GM18517 (cell line): Measurements from ENCODE around the gene TTC9C.
"Not testable (repeated sequence)": the region's sequence is repeated elsewhere in the genome, so short reads cannot be mapped to it uniquely, and the experiment has no call there.

Experiments used
- ATAC-seq: cut with Tn5 transposase; IDR thresholded peaks from one replicate; pipeline ENCODE4 v1.9.1; 2021; ENCODE audit warnings: mild to moderate bottlenecking, moderate library complexity; ENCODE audit not compliant: unreplicated experiment

The TTC9C gene, protein sequence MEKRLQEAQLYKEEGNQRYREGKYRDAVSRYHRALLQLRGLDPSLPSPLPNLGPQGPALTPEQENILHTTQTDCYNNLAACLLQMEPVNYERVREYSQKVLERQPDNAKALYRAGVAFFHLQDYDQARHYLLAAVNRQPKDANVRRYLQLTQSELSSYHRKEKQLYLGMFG

DNA sequence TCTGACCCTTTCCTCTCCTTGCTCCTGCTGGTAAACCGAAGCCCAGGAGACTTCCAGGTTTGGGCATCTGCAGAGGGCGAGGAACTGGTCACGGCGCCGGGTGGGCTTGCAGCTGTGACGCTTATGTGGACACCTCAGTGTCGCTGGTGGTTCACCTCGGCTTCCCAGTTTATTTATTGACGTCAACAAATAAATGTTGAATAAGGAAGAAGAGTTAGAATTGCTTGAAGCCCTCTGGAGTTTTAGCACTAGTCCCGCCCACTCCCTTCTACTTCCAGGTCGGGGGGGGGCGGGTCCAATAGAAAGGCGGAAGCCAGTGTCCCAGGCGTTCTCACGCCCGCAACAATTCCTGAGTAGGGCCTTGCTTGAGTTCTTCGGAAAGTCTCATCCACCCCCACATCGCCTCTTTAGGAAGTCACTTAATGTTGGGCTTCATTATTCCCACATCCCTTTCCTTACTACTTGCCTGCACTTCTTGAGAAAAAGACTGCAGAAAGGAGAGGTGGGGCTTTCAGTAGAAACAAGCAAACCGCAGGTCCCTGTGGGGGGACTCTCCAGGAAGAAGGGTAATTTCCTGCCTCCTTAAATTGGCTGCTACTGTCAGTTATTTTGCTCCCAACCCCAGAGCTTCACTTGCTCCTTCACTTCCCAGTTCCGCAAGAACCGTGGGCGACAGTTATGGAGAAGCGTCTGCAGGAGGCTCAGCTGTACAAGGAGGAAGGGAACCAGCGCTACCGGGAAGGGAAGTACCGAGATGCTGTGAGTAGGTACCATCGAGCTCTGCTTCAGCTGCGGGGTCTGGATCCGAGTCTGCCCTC lies at the start of gene TTC9C:
TSS of gene TTC9C (plus strand) at position 316 of the 818 bp plus-strand sequence. CDS start at position 679, 363 bp downstream.
- ATAC-seq, result peak; percentile 9

DNA sequence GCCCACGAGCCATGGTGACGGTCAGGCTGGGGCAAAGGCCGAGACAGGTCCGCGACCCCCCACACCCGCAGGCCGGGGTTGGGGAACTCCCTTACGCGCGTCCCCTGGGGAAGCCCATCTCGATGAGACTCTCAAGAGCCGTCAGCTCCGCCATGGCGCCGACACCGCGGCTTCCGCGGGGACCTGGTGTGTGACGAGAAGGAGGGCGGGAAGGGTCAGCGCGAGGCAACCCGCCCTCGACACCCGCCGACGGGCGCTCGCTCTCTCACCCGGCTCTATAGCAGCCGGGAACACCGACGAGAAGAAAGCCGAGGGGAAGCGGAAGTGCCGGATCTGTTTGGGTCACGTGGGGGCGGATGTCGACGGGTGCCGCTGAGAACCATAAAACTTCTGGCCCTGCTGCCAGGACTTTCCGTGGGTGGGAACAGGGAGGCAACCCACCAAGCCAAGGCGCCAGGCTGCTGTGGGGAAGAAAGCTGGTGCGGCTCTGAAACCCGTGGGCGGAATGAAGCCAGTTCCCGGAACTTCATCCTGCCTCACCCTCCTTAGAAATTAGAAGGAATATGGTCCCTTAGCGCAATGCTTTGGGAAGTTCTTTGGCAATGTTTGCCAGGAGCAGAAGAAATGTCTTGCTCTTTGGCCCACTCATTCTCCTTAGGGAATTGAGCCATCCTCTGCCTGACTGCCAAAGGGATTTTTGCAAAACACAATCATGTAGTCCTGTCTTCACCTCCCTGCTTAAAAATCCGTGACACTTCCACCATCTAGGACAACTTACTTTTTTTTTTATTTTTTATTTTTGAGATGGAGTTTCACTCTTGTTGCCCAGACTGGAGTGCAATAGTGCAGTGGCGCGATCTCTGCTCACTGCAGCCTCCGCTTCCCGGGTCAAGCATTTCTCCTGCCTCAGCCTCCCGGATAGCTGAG lies 49.3 kb upstream of the TTC9C start, which contains the start of gene UBXN1:
TSS of gene UBXN1 (minus strand) at position 304 of the 927 bp plus-strand sequence. CDS start at position 154, 150 bp downstream.
- no peak for ATAC-seq

DNA sequence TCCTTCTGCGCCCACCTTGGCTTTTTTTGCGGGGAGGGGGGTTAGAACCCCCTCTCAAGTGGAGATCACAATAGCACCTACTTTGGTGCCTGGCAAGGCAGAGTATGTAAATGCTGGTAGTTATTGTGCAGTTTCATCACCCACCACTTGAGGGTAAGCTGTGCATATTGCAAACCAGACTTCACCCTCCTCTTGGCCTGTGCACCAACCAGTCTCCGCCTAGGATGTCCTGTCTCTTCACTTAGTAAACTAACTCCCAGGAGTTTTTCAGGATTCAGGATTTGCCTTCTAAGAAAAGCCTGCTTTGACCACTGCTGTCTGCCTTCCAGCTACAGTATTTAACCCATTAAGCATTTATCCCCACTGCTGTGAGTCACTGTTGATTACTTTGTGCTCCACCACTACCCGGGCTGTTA lies 47.5 kb upstream of the TTC9C start:
- ATAC-seq, result peak; percentile 47

DNA sequence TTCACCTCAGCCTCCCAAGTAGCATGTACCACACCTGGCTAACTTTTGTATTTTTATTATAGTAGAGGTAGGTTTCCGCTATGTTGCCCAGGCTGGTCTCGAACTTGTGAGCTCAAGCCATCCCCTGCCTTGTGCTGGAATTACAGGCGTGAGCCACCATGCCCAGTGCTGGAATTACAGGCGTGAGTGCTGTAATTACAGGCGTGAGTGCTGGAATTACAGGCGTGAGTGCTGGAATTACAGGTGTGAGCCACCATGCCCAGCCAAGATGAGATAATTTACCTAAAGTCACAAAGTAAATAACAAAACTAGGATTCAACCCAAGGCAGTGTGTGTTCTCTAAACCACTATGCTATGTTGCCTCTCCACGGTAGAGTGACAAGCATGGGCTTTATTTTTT lies 45.8 kb upstream of the TTC9C start:
- ATAC-seq, result no peak

DNA sequence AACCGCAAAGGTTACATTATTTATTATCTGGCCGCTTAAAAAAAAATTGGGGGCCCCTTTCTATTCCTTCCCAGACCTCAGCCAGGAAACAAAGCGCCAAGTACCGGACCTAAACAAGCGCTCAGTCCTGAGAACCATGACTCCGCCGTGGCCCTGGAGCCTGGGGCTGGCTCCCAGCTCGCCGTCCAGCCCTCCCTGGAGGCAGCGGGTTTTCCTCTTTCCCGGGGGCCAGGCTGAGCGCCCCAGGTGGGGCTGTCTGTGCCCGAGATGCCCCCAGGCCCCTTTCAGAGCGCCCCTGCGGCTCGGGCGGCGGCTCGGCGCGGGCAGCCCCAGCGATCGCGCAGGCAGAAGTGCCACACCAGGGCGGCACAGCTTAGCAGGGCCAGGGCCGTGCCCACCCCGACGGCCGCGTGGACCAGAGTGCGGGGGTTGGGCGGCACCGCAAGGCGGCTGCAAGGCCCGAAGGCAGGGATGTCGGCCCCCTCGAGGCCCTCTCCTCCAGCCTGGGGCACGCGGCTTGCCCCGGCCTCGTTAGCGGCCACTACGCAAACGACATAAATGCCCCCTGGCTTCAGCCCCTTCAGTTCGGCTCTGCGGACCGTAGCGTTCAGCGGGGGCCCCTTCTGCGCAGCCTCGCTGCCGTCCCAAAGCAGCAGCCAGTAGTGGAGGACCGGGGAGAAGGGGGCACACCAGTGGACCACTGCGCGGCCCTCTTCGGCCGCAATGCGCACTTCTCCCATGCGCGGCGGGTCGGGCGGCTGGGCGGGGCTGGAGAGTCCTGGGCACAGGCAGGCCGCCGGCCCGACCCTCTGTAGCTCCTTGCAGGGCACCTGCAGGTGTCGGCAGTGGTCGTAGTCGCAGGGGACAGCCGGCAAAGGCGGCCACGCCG lies 40.5 kb upstream of the TTC9C start:
- no peak for ATAC-seq

DNA sequence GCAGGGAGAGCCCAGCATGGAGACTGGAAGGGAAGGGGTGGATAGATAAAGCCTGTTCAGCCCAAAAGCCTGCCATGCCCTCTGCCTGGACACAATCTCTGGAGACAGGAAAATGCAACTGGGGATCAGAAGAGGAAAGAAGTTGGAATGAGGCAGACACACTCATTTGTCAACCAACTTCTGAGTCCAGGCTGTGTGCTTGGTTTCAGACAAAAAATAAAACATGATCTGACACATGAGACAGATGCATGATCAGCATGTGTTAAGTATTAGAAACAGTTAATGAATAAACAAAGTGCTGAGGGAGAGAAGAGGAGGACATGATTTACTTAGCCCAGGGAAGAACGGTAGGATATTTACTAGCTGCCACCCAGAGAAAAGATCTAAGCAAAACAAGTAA lies 39.8 kb upstream of the TTC9C start:
- ATAC-seq, result no peak

DNA sequence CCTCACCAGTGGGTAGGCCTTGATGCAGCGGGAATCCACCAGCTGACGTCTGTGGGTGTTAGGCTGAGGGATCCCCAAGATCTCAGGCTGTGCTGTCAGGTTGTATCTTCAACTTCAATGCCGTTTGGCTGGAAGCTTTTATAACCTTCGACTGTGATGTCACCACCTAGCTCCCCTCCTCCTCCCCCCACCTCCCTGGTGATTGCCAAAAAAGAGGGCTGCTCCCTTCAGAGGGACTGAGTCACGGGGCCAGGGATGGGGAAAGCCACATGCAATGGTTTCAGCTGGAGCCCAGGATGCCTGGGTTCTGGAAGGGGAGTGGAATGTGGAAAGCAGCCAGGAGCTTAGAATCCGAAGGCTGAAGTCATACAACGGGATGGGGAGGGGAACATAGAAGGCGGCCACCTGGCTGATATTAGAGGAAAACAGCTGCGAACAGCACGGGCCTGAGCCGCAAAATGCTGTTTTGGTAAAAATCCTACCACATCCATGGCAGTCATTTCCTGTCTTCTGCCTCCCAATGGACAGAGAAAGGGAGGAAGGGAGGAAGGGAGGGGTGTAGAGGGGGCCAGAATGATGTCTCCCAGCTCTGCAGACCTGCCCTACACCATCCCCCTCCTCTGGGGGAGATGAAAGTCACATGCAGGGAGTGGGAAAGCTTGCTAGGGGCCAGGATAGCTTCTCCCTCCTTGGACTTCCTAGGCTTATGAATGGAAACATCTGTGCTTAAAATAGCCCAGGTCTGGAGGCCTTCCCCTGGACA lies 38.7 kb upstream of the TTC9C start, which contains the start of gene LRRN4CL:
TSS of gene LRRN4CL (minus strand) at position 110 of the 763 bp plus-strand sequence. CDS start 1,022 bp downstream, outside the sequence.
- ATAC-seq, result no peak

DNA sequence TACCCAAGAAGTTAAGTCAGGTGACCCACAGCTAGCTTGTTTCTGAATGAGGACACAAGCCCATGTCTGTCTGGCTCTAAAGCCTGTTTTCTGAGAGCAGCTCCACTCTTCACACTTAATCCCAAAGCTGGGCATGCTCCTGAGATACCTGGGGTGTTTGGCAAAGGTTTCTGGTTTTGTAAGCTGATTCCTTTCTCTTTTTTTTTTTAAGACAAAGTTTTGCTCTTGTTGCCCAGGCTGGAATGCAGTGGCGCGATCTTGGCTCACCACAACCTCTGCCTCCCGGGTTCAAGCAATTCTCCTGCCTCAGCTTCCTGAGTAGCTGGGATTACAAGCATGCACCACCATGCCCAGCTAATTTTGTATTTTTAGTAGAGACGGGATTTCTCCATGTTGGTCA lies 34.7 kb upstream of the TTC9C start:
- ATAC-seq, result not testable (repeated sequence)

DNA sequence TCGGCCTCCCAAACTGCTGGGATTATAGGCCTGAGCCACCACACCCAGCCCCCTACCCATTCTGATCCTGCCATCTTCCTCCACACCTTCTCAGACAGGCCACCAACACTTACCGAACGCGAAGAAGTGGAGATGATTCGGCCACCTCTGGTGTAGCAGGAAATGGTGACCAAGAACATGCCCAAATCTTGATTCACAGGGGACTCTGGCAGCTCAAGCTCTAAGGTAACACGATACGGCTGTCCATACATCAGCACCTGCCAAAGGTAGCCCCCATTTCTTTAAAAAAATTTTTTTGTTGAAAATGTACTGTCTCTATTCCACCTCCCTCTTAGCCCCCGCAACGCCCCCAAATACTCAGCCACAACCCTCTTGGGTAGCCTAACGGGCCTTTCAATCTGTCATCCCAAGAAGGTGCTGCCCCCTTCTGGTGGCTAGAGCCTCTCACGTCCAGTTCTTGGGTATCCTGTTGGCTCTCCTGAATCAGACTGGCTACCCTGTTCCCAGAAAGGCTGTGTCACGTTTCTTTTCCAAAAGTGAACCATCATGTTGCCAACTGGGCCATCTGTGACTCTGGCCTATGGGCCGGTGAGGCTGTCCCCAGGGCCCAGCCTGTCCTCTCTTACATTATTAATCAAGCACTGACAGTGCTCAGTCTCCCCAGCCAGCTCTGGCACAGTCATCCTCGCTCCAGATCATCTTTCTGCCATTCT lies 33.7 kb upstream of the TTC9C start:
- ATAC-seq, result no peak

DNA sequence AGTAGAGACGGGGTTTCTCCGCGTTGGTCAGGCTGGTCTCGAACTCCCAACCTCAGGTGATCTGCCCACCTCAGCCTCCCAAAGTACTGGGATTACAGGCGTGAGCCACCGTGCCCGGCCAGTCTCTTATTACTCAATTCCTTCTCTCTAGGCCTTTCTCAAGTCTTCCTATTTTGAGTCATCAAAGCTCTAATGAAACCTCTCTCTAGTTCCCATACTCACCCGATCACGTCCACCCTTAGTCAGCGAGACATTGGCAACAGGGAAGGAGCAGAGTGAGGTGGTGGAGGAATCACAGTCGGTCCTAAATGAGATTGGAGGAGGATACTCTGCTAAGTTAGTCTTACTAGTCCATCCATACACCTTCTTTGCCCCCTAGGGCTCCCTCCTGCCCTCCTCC lies 26.0 kb upstream of the TTC9C start:
- no peak for ATAC-seq

DNA sequence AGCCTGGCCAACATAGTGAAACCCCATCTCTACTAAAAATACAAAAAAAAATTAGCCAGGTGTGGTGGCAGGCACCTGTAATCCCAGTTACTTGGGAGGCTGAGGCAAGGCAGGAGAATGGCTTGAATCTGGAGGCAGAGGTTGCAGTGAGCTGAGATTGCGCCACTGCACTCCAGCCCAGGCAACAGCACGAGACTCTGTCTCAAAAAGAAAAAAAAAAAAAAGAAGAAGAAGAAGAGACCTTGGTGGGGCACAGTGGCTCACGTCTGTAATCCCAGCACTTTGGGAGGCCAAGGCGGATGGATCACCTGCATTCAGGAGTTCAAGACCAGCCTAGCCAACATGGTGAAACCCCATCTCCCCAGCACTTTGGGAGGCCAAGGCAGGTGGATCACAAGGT lies 24.4 kb upstream of the TTC9C start:
- ATAC-seq, result not testable (repeated sequence)

DNA sequence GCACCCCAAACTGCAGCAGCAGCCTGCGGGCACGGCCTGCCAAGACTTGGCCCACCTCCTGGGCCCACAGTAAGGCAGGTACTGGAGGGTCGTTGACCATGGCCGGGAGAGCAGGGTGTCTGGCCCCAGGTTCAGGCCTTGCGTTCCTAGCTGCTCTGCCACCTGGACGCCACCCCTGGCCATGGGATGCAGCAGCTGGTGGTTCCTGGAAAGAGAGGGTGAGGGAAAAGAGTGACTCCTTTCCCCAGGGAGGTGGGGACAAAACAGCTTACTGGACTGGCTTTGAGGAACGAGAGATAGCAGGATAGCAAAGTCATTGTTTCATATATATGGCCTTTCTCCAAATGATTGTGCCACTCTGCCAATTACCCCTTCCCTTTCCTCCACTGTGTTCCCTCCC lies 22.9 kb upstream of the TTC9C start:
- ATAC-seq, result no peak

DNA sequence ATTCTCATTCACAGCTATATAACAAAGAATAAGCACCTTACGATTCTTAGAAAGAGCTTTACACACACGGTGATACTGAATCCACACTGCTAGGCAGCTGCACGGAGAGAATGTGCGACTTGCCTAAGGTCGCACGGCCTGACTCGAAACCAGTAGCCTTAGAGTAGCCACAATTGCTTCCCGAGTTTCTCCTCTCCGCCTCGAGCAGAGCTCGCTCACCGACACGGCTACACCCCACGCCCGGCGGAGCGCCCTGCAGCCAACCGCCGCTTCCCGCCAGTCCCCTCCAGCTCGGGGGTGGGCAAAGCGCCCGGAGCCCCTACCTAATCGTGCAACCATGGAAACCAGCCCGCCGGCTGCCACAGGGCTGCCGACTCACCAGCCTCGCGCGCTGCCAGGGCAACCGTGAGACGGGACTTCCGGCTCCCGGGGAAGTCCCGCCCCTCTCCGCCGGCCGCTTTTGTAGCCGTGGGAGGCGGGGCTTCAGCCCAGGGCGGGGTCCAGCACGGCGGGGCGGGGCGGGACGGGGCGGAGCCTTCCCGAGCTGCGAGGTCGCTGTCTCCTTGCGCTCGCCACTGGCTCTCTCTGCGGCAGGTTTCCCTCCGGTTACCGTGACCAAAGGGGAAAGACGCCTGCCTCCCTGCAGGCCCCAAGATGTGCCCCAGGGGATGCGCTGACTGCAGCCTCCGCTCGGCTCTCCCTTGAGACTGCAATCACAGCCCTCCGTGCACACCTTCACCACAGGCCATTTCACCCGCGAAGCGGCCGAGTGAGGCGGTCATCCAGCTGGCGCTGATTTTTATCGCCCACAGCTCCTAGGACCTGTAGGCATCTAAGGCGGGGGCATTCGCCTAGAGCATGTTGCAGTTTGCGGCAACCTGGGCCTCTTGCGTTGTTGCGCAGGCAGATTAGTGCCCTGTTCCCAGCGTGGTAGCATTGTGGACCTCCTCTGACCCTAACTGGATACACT lies 22.1 kb upstream of the TTC9C start:
- ATAC-seq, result peak; percentile 34

DNA sequence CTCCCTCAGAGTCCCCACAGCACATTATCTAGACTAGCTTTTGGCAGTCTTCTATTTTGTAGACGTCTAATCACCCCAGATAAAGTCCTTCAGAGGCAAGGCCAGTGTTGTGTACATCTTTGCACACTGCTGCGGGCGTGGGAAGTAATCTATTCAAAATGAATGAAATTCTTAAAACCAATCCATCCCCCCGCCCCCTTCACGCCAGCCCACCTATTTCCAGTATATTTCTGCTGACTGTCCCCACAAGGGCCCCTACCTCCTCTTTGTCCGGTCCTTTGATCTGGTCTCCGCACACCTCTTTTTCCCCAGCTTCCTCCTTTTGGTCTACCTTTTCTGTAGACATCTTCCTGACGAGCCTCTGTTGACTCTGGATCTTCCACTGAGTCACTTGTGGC lies 21.4 kb upstream of the TTC9C start:
- ATAC-seq, result no peak

DNA sequence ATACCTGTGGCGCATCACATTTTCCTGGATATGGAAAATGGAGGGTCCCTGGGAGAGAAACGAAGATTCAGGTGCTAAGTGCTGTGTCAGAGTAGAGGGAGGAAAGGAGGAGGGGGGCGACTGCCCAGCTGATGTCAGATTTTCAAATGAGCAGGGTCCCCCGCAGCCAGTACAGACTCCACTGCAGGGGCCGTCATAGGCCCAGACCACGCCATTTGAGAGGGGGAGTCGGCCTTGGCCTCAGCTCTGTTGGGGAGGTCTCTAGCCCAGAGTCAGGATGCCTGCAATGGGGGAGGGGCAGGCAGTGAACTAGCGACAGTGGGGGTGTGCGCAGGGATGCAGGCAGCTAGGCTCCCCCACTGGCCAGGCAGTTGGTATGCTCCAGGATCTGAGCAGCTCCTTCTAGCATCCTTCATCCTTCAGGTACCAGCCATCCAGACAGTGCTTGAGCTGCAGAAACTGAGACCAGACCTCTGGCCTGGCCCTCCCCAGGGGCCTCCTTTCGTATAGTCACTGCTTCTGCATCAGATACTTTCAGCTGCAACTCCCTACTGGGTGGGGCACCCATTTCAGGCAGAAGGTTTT lies 20.9 kb upstream of the TTC9C start, which contains the start of the genes BSCL2 and GNG3:
TSS of gene BSCL2 (minus strand) at position 148 of the 585 bp plus-strand sequence. CDS start 229 bp downstream, outside the sequence.
TSS of gene GNG3 (plus strand) at position 400 of the 585 bp plus-strand sequence. CDS start 620 bp downstream, outside the sequence.
- ATAC-seq, result no peak

DNA sequence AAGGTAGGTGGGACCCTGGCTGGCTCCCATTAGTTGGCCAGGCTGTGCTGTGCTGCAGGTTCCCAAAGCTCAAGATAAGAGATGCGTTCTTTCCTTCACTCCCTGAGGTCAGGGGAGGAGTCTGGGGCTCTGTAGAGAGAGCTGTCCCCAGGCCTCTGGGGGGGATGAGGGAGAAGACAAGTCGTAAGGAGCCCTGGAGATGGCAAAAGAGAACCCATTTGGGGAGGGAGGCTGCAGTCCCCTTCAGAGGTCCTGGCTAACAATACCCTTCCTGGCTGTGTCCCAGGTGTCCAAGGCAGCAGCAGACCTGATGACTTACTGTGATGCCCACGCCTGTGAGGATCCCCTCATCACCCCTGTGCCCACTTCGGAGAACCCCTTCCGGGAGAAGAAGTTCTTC lies 19.9 kb upstream of the TTC9C start:
- ATAC-seq, result no peak

DNA sequence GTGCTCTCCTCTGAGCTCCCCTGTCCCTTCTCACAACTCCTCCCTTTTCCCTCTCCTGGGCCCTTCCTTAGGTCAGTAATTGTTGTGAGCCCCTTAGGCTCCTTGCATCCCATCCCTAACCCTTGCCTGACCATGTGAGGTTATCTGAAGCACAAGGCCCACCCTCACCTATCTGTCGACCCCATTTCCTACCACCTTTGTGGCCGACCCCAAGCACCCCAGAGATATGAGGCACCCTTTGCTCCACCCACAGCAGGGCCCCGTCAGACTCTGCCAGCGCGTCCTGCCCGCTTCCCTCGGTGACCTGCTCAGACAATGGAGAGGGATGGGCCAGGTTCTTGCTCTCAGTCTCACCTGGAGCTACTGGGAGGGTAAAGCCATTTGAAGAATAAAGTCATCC lies 19.5 kb upstream of the TTC9C start:
- ATAC-seq, result no peak
